ENCODE results near the gene KRT32. TPM values are rescaled to one million over a fixed set of nuclear protein-coding genes. Genes with fewer than 3 reads are reported as not detected.

Gene KRT32
- total RNA-seq, 1 experiment from 2014 or later, result 1.5 TPM

DNA sequence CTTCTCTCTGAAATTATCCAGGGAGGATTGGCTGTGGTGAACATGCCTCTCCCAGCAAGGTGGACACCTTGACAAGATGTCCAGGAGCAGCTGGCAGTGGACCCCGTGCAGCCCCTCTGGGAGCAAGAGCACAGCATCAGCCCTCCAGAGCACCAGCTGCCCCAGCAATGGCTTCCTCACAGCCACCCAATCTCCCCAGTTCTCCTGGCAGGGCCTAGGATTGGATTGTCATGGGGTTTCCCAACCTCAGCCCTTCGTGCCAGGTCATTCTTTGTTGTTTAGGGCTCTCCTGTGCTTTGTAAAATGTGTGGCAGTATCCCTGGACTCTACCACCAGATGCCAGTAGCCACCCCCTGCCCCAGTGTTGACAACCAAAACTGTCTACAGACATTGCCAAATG is 24.3 kb upstream of the KRT32 start:
- no peak overlapping the region for H3K27ac ChIP-seq (ENCODE audit: low read length)
- ChIA-PET CTCF (no interaction called here), POLR2A (ENCODE audit: unreplicated experiment) (no interaction called here)
- no peaks in the 10 kb centered on the region for H3K9me2 ChIP-seq (replicated peaks; ENCODE audit: low read length)
- DNase-seq (no peak), ATAC-seq (no peak)
- H3K4me3 ChIP-seq (ENCODE audit: low read length), result no peak overlapping the region
- H3K79me2 ChIP-seq (ENCODE audit: low read length), result no peaks in the 10 kb centered on the region
- no peak for TF ChIP-seq EZH2 (IDR thresholded peaks at IDR 0.05; ENCODE audit: low read length, unreplicated experiment)
- TF ChIP-seq, protein P1, sequence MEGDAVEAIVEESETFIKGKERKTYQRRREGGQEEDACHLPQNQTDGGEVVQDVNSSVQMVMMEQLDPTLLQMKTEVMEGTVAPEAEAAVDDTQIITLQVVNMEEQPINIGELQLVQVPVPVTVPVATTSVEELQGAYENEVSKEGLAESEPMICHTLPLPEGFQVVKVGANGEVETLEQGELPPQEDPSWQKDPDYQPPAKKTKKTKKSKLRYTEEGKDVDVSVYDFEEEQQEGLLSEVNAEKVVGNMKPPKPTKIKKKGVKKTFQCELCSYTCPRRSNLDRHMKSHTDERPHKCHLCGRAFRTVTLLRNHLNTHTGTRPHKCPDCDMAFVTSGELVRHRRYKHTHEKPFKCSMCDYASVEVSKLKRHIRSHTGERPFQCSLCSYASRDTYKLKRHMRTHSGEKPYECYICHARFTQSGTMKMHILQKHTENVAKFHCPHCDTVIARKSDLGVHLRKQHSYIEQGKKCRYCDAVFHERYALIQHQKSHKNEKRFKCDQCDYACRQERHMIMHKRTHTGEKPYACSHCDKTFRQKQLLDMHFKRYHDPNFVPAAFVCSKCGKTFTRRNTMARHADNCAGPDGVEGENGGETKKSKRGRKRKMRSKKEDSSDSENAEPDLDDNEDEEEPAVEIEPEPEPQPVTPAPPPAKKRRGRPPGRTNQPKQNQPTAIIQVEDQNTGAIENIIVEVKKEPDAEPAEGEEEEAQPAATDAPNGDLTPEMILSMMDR (conservative IDR thresholded peaks at IDR 0.05; ENCODE audit: low read depth, low read length), result no peak
- TF ChIP-seq EZH2phosphoT487 (IDR thresholded peaks at IDR 0.05; ENCODE audit: borderline replicate concordance, low read length), result no peak
- H3K27me3 ChIP-seq (ENCODE audit: low read length), result no peaks in the 10 kb centered on the region
- no peaks in the 10 kb centered on the region for H4K20me1 ChIP-seq (ENCODE audit: low read length)
- H3K4me2 ChIP-seq (ENCODE audit: low read length), result no peak overlapping the region
- H3F3A ChIP-seq (ENCODE audit: low read length, unreplicated experiment), result no peaks in the 10 kb centered on the region
- no peaks in the 10 kb centered on the region for H3K9me3 ChIP-seq (ENCODE audit: low read length)
- no peak overlapping the region for H2AFZ ChIP-seq (ENCODE audit: low read length)
- intact Hi-C loops (cut with micrococcal nuclease), result loop anchor here (10.0 kb wide), 1 partner anchor 167 kb away; no protein-coding TSS in a partner anchor
- no peaks in the 10 kb centered on the region for H3K36me3 ChIP-seq (ENCODE audit: low read depth, low read length)
- no peak overlapping the region for H3K9ac ChIP-seq (ENCODE audit: low read length)
- no TSS peak for BruUV-seq (replicated peaks)
- H3K4me1 ChIP-seq (ENCODE audit: insufficient read depth, low read length), result peaks cover 8% of the 10 kb centered on the region

DNA sequence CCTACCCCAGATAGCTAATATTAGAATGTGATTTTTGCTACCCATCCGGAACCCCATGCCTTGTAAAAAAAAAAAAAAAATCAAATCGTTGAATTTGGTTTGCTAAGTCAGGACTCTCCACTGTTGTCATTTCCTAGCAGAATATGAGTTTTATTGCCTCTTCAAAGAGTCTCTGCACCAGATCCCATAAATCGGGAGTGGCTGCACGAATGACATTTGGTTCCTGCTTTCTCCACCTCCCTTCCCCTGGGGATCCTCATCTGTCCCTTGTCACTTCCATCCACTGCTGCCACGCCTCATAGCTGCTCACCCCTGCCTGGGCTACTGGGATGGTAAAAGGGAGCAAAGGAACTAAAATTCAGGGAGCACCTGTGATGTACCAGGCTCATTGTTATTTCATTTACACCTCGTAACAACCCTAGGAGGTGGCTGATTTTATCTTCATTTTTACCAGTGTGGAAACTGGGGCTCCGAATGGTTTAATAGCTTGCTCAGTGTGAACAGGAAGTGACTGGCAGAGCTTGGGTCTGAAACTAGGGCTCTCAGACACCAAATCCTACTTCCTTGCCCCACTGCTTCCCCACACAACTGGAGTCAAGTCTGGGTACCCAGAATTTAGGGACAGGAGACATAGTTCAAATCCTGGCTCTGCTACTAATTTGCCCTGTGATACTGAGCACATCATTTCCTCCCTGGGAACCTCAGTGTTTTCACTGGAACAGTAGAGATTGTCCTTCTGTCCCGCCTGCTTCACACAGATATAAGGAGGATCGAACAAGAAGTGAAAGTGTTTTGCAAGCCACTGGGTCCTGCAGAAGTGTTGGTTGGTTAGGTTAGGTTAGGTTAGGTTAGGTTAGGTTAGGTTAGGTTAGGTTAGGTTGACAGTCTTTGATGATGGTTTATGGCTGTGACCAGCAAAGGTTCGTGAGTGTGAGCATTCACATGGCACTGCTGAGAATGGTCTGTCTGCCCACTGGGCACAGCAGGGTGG is 23.1 kb upstream of the KRT32 start:
- Histone ChIP-seq H3K27ac (ENCODE audit: low read length) (no peak overlapping the region), H3K9me2 (replicated peaks; ENCODE audit: low read length) (no peaks in the 10 kb centered on the region), H3K79me2 (ENCODE audit: low read length) (no peaks in the 10 kb centered on the region), H3K4me1 (ENCODE audit: insufficient read depth, low read length) (peaks cover 8% of the 10 kb centered on the region), H3K9ac (ENCODE audit: low read length) (no peak overlapping the region), H3K9me3 (ENCODE audit: low read length) (no peaks in the 10 kb centered on the region), H3K27me3 (ENCODE audit: low read length) (no peaks in the 10 kb centered on the region), H4K20me1 (ENCODE audit: low read length) (no peaks in the 10 kb centered on the region), H3F3A (ENCODE audit: low read length, unreplicated experiment) (no peaks in the 10 kb centered on the region), H3K4me2 (ENCODE audit: low read length) (no peak overlapping the region), H3K4me3 (ENCODE audit: low read length) (no peak overlapping the region), H3K36me3 (ENCODE audit: low read depth, low read length) (no peaks in the 10 kb centered on the region), H2AFZ (ENCODE audit: low read length) (no peak overlapping the region)
- DNase-seq (no peak), ATAC-seq (no peak)
- no TSS peak for BruUV-seq (replicated peaks)
- CTCF ChIA-PET, result no interaction called here
- POLR2A ChIA-PET (ENCODE audit: unreplicated experiment), result no interaction called here
- intact Hi-C loops (cut with micrococcal nuclease), result loop anchor here (10.0 kb wide), 1 partner anchor 165 kb away; no protein-coding TSS in a partner anchor
- no peak for TF ChIP-seq EZH2 (IDR thresholded peaks at IDR 0.05; ENCODE audit: low read length, unreplicated experiment)
- no peak for TF ChIP-seq EZH2phosphoT487 (IDR thresholded peaks at IDR 0.05; ENCODE audit: borderline replicate concordance, low read length)
- TF ChIP-seq, protein P1 (conservative IDR thresholded peaks at IDR 0.05; ENCODE audit: low read depth, low read length), result no peak

DNA sequence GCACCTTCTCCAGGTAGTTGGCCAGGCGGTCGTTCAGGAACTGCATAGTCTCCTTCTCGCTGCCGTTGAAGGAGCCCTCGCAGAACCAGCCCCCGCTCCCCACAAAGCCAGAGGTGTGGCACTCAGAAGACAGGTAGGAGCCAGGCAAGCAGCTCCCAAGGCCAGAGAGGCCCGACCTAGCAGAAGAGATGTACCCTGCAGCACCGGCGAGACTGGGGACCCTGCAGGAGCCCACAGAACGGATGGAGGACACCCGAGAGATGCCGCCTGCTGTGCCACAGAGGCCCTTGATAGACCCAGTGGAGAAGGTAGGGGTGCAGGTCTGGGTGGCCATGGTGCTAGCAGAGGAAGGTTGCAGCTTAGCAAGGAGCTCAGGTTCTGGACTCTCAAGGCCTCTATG is 22.3 kb upstream of the KRT32 start, which contains the start of gene KRT36:
TSS of gene KRT36 (minus strand) at position 380 of the 400 bp plus-strand sequence. CDS start at position 334, 46 bp downstream.
- intact Hi-C loops (cut with micrococcal nuclease), result no loop called here
- H3K9me3 ChIP-seq (ENCODE audit: low read length), result no peaks in the 10 kb centered on the region
- no peaks in the 10 kb centered on the region for H3K79me2 ChIP-seq (ENCODE audit: low read length)
- POLR2A ChIA-PET (ENCODE audit: unreplicated experiment), result no interaction called here
- no TSS peak for BruUV-seq (replicated peaks)
- ATAC-seq (no peak), DNase-seq (no peak)
- no peak within 1 kb of the TSS for H3K9ac ChIP-seq (ENCODE audit: low read length)
- H2AFZ ChIP-seq (ENCODE audit: low read length), result no peak within 1 kb of the TSS
- CTCF ChIA-PET, result no interaction called here
- no peaks in the 10 kb centered on the region for H3F3A ChIP-seq (ENCODE audit: low read length, unreplicated experiment)
- H3K4me2 ChIP-seq (ENCODE audit: low read length), result no peak within 1 kb of the TSS
- TF ChIP-seq, protein P1 (conservative IDR thresholded peaks at IDR 0.05; ENCODE audit: low read depth, low read length), result no peak
- TF ChIP-seq EZH2 (IDR thresholded peaks at IDR 0.05; ENCODE audit: low read length, unreplicated experiment) (no peak), EZH2phosphoT487 (IDR thresholded peaks at IDR 0.05; ENCODE audit: borderline replicate concordance, low read length) (no peak)
- no peaks in the 10 kb centered on the region for H4K20me1 ChIP-seq (ENCODE audit: low read length)
- no peak within 1 kb of the TSS for H3K27ac ChIP-seq (ENCODE audit: low read length)
- no peaks in the 10 kb centered on the region for H3K9me2 ChIP-seq (replicated peaks; ENCODE audit: low read length)
- no peaks in the 10 kb centered on the region for H3K36me3 ChIP-seq (ENCODE audit: low read depth, low read length)
- H3K4me1 ChIP-seq (ENCODE audit: insufficient read depth, low read length), result peaks cover 4% of the 10 kb centered on the region
- H3K4me3 ChIP-seq (ENCODE audit: low read length), result no peak within 1 kb of the TSS
- no peaks in the 10 kb centered on the region for H3K27me3 ChIP-seq (ENCODE audit: low read length)
